Ishikawa (cell line): Measurements from ENCODE around the gene PSME2.

ENCODE experiments used
- CREB1 ChIP-seq: IDR thresholded peaks from 2 replicates; pipeline ENCODE4 v1.6.1; 2012; ENCODE audit warnings: low read depth
- EGR1 ChIP-seq: IDR thresholded peaks from 2 replicates; pipeline ENCODE4 v1.6.1; 2012
- EP300 ChIP-seq: IDR thresholded peaks from 2 replicates; pipeline ENCODE4 v1.6.1; 2012; ENCODE audit warnings: borderline replicate concordance
- MAX ChIP-seq: IDR thresholded peaks from 2 replicates; pipeline ENCODE4 v1.6.1; 2012
- NFIC ChIP-seq: IDR thresholded peaks from 2 replicates; pipeline ENCODE4 v1.6.1; 2012
- RAD21 ChIP-seq: IDR thresholded peaks from 2 replicates; pipeline ENCODE4 v1.6.1; 2012; ENCODE audit warnings: low read depth
- TAF1 ChIP-seq: IDR thresholded peaks from 2 replicates; pipeline ENCODE4 v1.6.1; 2012; ENCODE audit warnings: low read depth, mild to moderate bottlenecking
- TEAD4 ChIP-seq: IDR thresholded peaks from 2 replicates; pipeline ENCODE4 v1.6.1; 2012
- YY1 ChIP-seq: IDR thresholded peaks from 2 replicates; pipeline ENCODE4 v1.6.1; 2012; ENCODE audit warnings: low read depth
- ZBTB7A ChIP-seq: IDR thresholded peaks from 2 replicates; pipeline ENCODE4 v1.6.1; 2012; ENCODE audit warnings: low read depth

GRCh38 chr14:24149302-24149969 is 3.0 kb upstream of the PSME2 start:
- no peak for TF ChIP-seq ZBTB7A
- TF ChIP-seq TEAD4: no peak
- TF ChIP-seq CREB1: no peak
- no peak for TF ChIP-seq EGR1
- no peak for TF ChIP-seq NFIC
- no peak for TF ChIP-seq TAF1
- no peak for TF ChIP-seq MAX
- no peak for TF ChIP-seq RAD21
- no peak for TF ChIP-seq EP300
- TF ChIP-seq YY1: no peak
